Dermis microvascular lymphatic vessel endothelial cell (primary cell): ENCODE measurements around the gene RBM20. TPM values are rescaled to one million over a fixed set of nuclear protein-coding genes. Genes with fewer than 3 reads are reported as not detected.
"Not testable (repeated sequence)": the region's sequence is repeated elsewhere in the genome, so short reads cannot be mapped to it uniquely, and the experiment has no call there.

Experiments used
- DNase-seq, 2 donors: peaks; one replicate each; pipeline versions ENCODE4 v3.0.0 to v3.0.0-alpha.2; 2010; ENCODE audit warnings: low read depth in 2 of 2
- total RNA-seq: library from RNA; depleted of rRNA; stranded (reverse); fragments of >200 nt; gene quantifications from 2 replicates; pipeline ENCODE4 v1.2.1, GENCODE V29; 2014

The RBM20 gene
- total RNA-seq, 1 donor from 2014 or later: 0.77 TPM

- no peak for DNase-seq
These were observed 2.9 kb downstream of the RBM20 start for GRCh38 chr10:110647136-110647430.

GRCh38 chr10:110648692-110649346 lies 4.7 kb downstream of the RBM20 start:
- DNase-seq: no peak

GRCh38 chr10:110649347-110650264 lies 5.5 kb downstream of the RBM20 start:
- DNase-seq: no peak

DNA sequence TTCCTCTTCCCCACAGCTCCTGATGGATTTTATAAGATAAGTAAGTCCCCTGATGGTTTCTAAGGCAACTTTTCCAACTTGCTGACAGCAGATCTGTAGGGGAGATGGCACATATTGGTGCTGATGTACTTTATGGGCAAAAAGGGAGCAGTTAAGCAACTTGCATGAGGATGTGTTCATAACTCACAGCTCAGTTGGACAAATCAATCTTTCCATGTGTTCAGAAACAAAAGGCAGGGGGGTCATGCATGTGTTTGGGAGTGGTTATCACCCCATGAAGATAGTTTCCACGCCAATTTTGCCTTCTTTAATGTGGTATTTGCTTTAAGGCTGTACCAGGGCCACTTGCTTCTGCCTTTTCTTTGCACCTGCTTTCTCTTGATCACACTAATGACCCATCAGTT lies 6.1 kb downstream of the RBM20 start:
- DNase-seq: no peak

DNA sequence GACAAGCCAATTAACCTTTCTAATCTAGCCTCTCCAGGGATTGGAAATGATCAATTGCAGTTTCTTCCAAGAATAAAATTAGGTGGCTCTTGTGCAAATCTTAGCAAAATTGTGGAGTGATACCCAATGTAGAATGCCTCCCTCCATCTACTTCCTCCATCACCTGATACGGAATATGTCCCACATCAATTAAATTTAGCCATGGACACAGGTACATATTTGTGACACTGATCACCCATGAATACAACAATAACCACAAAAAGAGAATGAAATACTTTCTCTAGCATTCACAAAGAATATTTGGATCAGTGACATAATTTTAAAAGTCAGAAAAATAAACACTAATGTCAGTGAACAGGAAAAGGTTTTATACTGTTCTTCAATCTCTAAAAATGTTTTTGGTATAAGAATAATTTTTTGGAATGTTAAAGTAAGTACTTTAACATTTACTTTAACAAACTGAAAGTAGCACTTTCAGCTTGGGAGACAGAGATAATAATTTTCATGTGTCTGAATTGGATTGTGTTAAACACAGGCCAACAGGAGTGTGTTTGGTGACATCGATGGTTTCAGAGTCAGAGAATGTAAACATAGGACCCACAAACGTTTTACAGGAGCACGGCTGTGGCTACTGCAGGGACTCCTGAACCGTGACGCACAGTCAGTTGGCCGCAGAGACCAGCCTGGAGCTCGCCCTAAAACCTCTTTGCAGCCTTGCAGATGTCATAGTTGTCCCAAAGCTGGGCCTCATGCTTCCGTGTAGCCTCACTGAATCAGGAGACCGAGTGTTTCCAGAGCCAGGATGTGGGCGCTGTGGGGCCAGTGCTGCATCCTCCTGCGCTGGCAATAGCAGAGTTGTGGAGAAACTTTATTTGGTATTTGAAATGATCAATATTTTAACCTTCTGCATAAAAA lies 7.2 kb downstream of the RBM20 start:
- no peak for DNase-seq

DNA sequence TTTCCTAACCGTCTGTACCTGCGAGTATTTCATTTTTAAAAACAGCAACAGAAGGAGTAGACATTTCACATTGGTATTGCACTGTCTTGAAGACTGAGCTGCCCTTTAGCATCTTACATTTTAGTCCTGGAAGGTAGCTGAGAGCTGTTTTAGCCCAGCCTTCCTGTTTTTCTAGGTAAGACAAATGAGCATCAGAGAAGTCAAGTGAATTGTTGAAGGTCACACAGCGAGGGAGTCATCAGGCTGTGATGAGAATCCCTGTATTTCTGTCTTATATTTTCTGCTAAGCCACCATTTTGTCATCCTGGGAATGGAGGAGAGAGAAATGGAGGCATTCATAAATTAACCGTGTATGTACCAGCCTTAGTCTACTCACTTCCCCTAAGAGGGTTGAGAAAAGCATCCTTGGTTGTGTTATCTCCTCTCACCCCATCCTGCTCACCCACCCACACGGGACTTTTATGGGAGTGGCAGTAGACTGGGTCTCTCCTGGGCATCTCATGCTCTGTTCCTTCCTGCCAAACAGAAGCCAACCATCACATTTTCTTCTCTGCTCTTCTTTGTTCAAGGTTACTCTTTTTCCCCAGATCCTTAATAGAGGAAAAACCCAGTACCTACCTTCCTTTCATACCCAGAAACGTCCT lies 8.5 kb downstream of the RBM20 start:
- DNase-seq: no peak

DNA sequence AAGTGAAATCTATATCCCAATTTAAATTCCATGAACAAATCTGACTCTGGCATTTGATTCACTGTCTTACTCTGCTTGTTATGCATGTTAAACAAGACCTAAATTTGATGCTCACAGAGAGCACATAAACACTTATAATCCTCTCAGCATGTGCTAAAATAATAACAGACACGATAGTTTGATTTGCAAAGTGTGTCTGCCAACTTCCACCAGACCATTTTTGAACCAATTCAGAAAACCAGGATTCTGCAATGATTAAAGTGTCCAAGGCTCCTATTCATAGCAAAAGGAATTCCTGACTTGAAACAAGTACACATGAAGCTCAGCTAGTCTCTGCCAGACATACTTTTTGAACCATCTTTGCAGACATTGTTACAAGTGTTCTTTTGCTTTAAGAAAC lies 11.2 kb downstream of the RBM20 start:
- no peak for DNase-seq

- DNase-seq: no peak
These were observed 12.5 kb downstream of the RBM20 start for GRCh38 chr10:110656612-110657011.

DNA sequence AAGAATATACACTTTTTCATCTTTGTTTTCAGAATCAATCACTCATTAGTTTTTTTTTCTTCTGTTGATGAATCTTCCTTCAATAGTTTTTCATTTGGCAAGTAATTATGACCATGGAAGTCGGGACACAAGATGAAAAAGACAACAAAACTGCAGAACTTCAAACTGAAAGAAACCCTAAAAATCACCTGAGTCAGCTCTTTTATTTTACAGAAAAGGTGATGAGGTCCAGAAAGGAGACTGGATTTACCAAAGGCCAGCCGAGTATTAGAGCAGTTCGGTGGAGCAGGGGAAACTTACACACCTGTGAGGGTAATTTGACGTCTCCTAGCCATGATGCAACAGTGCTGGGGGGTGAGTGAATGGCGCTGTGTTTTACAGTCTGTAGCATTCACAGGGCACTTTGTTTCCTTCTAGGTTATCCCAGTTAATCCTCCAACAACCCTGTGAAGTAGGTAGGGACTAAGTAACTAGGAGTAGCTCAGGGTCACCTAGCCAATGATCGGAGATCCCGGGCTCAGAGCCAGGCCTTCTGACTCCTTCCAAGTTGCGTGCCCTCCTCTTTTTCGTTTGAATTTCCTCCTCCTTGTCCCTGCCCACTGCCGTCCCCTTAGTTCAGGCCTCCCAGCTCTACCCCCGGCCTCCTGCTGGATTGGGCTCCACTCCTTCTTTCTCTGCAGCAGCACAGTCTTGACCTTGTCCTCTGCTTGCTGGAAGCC lies 14.0 kb downstream of the RBM20 start:
- DNase-seq: no peak

DNA sequence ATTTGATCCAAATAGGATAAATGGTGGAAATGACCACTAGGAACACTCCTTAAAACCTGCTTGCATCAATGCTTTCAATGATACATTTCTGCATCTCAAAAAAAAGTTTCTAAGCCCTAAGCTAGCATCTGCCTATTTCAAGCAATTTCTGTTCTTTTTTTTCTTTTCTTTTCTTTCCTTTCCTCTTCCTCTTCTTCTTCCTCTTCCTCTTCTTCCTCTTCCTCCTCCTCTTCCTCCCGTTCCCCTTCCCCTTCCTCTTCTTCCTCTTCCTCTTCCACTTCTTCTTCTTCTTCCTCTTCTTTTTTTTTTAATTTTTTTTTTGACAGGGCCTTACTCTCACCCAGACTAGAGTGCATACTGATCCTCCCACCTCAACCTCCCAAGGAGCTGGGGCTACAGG lies 15.4 kb downstream of the RBM20 start:
- DNase-seq: no peak

DNA sequence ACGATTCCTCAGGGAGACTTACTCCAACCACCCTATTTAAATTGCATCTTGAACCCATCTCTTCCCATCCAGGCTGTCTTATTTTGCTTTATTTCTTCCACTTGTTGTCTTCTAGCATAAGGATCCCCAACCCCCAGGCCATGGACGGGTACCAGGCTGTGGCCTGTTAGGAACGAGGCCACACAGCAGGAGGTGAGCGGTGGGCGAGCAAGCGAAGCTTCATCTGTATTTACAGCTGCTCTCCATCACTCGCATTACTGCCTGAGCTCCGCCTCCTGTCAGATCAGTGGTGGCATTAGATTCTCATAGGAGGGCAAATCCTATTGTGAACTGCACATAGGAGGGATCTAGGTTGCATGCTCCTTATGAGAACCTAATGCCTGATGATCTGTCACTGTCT lies 16.2 kb downstream of the RBM20 start:
- DNase-seq: not testable (repeated sequence)

DNA sequence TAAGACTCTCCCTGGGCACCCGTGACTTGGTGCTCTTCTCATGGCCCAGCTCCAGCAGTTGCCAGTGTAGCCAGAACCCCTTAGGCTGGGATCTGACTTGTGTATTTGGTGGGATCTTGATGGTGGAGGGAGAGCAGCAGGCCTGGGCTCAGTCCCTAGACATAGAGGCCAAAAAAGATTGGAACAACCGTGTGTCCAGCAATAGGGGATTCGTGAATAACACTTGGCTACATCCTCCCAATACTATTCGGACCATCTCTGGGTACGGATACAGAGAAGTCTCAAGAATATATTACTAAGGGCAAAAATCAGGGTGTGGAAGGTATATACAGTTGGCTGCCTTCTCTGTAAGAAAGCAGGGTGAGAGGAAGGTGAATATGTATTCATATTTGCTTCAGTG lies 17.2 kb downstream of the RBM20 start:
- DNase-seq: no peak

DNA sequence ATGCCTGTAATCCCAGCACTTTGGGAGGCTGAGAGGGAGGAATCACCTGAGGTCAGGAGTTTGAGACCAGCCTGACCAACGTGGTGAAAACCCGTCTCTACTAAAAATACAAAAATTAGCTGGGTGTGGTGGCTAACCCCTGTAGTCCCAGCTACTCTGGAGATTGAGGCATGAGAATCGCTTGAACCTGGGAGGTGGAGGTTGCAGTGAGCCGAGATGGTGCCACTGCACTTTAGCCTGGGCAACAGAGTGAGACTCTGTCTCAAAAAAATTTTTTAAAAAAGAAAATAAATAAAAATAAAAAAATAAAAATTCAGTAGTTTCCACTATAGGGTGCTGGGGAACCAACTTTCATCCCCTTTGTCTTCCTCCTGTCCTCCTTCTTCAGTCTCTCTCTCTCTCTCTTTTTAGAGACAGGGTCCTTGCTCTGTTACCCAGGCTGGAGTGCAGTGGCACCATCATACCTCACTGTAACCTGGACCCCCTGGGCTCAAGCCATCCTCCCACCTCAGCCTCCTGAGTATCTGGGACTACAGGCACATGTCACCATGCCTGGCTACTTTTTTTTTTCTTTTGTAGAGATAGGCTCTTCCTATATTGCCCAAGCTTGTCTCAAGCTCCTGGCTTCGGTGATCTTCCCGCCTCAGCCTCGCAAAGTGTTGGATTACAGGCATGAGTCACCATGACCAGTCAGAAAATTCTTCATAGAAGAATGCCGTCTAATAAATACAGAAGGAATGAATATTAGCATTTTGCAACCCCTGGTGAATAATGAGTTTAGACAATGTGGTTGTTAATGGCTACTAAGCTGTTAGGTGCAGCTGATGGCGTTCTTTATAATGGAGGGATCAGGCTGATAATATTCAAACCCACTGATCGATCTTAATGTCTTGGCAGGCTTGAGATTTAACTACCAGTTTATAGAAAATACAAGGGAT lies 20.6 kb downstream of the RBM20 start:
- DNase-seq: peak in 1 of 2 donors; percentile 40

DNA sequence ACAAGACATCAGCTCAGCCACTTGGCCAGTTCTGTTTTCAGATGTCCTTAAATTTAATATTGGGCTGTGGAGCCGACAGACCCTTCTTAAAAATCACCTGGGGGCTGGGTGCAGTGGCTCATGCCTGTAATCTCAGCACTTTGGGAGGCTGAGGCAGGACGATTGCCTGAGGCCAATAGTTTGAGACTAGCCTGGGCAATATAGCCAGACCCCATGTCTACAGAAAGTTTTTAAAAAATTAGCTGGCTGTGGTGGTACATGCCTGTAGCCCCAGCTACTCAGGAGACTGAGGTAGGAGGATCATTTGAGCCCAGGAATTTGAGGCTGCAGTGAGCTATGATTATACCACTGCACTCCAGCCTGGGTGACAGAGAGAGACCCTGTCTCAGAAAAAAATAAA lies 22.1 kb downstream of the RBM20 start:
- not testable (repeated sequence) for DNase-seq

GRCh38 chr10:110666673-110667072 lies 22.5 kb downstream of the RBM20 start:
- no peak for DNase-seq

DNA sequence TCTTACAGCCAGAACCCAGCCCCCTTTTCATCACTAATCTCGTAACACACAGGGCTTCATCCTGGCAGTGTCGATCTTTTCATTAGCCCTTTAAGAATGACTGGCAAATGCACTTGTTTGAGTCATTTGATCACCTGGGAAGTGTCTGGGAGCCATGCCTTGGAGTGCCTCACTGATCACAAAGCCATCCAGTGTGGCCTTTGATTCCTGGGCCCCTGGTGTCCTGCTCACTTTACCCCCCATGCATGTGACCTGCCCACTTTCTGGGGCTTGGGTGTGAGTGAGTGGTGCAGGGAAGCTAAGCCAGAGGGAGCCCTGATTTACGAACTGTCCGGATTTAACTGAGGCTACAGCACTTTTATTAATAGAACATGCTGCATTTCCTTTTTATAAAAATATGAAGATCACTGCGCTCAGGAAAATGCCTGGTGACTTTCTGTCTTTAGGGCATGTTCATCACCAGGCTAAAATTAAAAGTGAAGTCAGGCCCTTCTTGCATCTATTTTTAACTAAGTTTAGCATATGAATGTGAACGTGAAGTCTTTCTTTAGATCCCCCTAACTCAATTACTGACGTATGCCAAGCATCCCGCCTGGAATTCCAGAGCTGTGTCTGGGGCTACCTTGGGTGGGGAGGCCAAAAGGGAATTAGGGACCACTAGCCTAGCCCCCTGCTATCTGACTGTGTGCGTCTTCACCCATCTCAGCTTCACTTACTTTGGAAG lies 23.6 kb downstream of the RBM20 start:
- no peak for DNase-seq

DNA sequence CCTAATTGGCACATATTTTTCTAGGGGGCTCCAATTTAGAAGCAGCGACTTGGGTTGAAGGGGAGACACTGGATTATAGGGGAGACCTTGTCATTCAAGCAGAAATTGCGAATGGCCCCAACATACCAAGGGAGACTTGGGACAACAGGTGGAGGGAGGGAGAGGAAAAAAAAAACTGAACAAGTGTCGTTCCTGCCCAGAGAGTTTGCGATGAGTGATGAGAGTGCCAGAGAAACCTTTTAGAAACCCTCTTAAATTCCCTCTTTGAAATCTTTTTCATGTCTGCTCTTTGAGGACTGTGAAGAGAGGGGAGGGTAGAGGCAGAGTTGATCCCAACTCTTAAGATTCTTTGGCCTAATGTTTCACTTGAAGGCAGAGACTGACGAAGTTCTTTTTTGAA lies 24.3 kb downstream of the RBM20 start:
- DNase-seq: no peak

DNA sequence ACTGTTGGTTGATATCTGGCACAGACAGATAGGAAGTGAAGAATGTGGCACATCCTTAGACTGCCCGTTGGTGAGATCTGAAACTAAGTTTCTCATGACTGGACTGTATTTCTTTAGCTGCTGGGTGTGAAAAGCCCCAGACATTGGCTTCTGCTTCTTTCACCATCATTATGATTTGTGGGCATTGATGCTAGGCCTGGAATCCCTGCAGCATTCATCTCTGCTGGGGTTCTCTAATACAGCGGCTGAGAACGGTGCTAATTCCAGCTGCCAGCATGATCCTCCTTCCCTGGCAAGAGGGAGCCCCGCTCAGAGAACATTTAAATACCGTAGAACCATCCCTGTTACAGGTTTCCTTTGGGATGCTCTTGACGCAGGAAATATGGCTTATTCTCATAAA lies 26.2 kb downstream of the RBM20 start:
- DNase-seq: no peak
